Measurements from ENCODE around the gene SYNE4. TPM values are rescaled to one million over a fixed set of nuclear protein-coding genes. Genes with fewer than 3 reads are reported as not detected.

Gene SYNE4, protein sequence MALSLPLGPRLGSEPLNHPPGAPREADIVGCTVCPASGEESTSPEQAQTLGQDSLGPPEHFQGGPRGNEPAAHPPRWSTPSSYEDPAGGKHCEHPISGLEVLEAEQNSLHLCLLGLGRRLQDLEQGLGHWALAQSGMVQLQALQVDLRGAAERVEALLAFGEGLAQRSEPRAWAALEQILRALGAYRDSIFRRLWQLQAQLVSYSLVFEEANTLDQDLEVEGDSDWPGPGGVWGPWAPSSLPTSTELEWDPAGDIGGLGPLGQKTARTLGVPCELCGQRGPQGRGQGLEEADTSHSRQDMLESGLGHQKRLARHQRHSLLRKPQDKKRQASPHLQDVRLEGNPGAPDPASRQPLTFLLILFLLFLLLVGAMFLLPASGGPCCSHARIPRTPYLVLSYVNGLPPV
- 6.2 TPM for polyA plus RNA-seq (2013, experiment 1 of 4)
- polyA plus RNA-seq (2013, experiment 2 of 4), result 4.0 TPM
- 4.8 TPM for polyA plus RNA-seq (2013, experiment 3 of 4)
- polyA plus RNA-seq (2013, experiment 4 of 4), result 5.7 TPM

DNA sequence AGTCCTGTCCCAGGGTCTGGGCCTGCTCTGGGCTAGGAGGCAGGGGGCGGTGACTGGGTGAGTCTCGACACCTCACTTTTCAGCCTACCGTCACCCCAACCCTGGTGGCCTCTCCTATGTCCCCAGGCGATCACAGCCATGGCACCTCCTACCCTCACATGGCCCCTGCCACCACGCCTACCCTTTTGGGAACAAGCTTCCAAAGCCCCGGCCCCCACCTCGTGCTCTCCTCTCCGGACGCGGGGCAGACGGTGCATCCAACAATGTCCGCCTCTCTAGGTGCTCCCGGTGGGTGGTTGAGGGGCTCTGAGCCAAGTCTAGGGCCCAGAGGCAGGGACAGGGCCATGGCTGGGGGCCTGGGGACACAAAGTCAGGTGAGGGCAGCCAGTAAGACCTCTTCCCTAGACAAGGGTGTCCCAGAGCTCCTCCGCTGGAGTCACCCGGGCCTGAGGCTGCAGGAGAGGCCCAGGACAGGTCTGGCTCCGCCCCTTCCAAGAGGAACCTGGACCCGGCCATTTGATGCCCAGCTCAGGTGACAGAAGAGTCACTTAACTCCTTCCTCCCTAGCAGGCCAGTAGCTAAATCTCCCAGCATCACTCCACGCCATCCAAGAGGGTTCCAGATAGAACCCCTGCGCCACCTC is at the start of gene SYNE4:
SYNE4 (minus strand) TSS at position 478 of the 643 bp plus-strand sequence; CDS start at position 346, 132 bp downstream.
- peak within 1 kb of the TSS; percentile 37 for H3K4me3 ChIP-seq (ENCODE audit: insufficient read depth, low read depth, low read length)
- peaks cover 6% of the 10 kb centered on the region for H3K4me1 ChIP-seq (ENCODE audit: control insufficient read depth, insufficient read depth, low read length)
- no peaks in the 10 kb centered on the region for H3K27me3 ChIP-seq (ENCODE audit: control insufficient read depth, insufficient read depth, low read length, poor library complexity, severe bottlenecking)
- 44 to 54% methylated on average over 19 of the region's 19 CpGs for WGBS, 2 experiments
- H3K36me3 ChIP-seq (ENCODE audit: control insufficient read depth, insufficient read depth, low read length), result no peaks in the 10 kb centered on the region
- H3K9me3 ChIP-seq (ENCODE audit: control insufficient read depth, low read length), result no peaks in the 10 kb centered on the region
- no peak within 1 kb of the TSS for H3K27ac ChIP-seq (ENCODE audit: insufficient read depth, low read depth, low read length, poor library complexity, severe bottlenecking)

DNA sequence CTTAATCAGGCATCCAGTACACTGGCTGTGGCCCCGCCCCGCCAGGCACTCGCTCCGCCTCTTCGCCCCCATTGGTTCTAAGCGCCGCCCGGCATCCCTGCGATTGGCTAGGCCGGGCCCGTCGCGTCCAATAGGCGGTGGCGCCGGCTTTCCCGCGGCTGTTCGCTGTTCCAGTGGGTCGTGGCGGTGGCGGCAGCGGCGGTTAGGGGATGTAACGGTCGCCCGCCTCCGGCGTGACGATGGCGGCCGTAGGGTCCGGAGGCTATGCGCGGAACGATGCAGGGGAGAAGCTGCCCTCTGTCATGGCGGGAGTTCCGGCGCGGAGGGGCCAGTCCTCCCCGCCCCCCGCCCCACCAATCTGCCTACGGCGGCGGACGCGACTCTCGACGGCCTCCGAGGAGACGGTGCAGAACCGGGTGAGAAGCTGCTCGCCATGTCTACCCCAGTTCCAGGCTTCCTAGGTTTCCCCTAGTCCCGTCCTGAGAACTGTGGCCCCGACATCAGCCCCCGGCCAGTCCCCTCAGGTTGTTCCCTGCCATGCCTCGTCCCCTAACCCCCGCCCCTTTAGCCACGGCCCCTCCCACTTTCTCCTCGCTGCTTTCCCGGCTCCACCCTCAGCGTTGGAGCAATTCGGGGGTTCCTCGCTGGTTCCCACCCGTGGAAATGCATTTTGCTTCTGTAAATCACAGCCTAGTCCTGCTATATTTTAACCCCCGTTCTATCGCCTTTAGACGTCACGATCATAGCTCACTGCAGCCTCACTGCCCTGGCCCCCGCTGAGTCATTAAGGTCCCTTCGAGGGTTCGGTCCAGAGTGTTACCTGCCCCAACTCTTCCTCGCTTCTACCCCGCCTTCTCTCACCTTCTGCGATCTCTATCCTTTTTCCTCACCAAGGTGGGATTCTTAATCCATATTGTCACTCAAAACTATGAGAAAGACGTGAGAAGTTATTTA is 46.4 kb upstream of the SYNE4 start, which contains the start of gene WDR62:
WDR62 (plus strand) TSS at position 165 of the 954 bp plus-strand sequence; CDS start at position 240, 75 bp downstream.
- WGBS, 2 experiments, result 1% methylated on average over 76 of the region's 76 CpGs
- Histone ChIP-seq H3K36me3 (ENCODE audit: control insufficient read depth, insufficient read depth, low read length) (peaks cover 6% of the 10 kb centered on the region), H3K4me3 (ENCODE audit: insufficient read depth, low read depth, low read length) (peak within 1 kb of the TSS; percentile 70), H3K4me1 (ENCODE audit: control insufficient read depth, insufficient read depth, low read length) (peaks cover 4% of the 10 kb centered on the region), H3K27ac (ENCODE audit: insufficient read depth, low read depth, low read length, poor library complexity, severe bottlenecking) (peak within 1 kb of the TSS; percentile 93), H3K9me3 (ENCODE audit: control insufficient read depth, low read length) (no peaks in the 10 kb centered on the region), H3K27me3 (ENCODE audit: control insufficient read depth, insufficient read depth, low read length, poor library complexity, severe bottlenecking) (no peaks in the 10 kb centered on the region)

DNA sequence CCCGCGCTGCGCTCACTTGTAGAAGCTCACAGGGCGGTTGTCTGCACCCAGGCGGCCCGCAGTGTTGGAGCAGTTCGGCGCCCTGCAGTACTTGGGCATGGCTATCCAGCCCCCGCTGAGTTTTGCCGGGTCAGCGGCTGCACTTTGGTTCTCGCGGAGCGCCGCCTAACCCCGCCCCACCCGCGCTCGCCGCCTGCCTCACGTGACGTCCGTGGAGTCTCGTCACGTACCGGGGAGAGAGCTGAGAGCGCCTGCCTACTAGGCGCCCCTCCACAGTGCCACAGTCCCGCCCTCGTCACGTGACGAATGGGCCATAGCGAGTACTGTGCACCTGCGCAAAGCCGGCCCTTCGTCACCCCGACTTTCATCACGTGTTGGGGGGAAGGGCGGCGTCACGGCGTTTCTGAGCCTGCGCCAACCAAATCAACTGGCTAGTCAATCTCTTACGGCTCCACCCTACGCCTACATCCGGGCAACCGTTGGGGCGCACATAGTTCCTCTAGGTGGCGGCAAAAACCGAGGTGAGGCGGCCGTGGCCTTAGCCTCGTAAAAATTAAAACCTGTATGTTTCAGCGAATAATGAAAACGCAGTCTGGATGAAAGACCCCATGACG is 45.6 kb upstream of the SYNE4 start, which contains the start of gene THAP8:
THAP8 (minus strand) TSS at position 167 of the 614 bp plus-strand sequence; CDS start at position 99, 68 bp downstream.
- H3K4me3 ChIP-seq (ENCODE audit: insufficient read depth, low read depth, low read length), result peak within 1 kb of the TSS; percentile 70
- no peaks in the 10 kb centered on the region for H3K9me3 ChIP-seq (ENCODE audit: control insufficient read depth, low read length)
- WGBS, 2 experiments, result 0% methylated on average over 56 of the region's 56 CpGs
- H3K36me3 ChIP-seq (ENCODE audit: control insufficient read depth, insufficient read depth, low read length), result no peaks in the 10 kb centered on the region
- H3K27ac ChIP-seq (ENCODE audit: insufficient read depth, low read depth, low read length, poor library complexity, severe bottlenecking), result peak within 1 kb of the TSS; percentile 93
- no peaks in the 10 kb centered on the region for H3K27me3 ChIP-seq (ENCODE audit: control insufficient read depth, insufficient read depth, low read length, poor library complexity, severe bottlenecking)
- H3K4me1 ChIP-seq (ENCODE audit: control insufficient read depth, insufficient read depth, low read length), result peaks cover 4% of the 10 kb centered on the region

DNA sequence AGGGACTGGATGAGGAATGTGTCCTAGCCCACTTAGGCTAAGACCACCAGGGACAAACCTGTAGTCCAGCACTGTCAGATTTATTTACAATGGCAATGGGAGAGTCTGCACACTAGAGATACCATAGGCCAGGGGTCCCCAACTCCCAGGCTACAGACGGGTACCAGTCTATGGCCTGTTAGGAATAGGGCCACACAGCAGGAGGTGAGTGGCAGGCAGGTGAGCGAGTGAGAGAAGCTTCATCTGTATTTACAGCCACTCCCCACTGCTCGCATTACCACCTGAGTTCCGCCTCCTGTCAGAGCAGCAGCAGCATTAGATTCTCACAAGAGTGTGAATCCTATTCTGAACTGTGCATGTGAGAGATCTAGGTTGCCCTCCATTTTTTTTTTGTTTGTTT is 43.0 kb upstream of the SYNE4 start:
- Histone ChIP-seq H3K27ac (ENCODE audit: insufficient read depth, low read depth, low read length, poor library complexity, severe bottlenecking) (no peak overlapping the region), H3K4me3 (ENCODE audit: insufficient read depth, low read depth, low read length) (no peak overlapping the region), H3K27me3 (ENCODE audit: control insufficient read depth, insufficient read depth, low read length, poor library complexity, severe bottlenecking) (no peaks in the 10 kb centered on the region), H3K9me3 (ENCODE audit: control insufficient read depth, low read length) (no peaks in the 10 kb centered on the region), H3K36me3 (ENCODE audit: control insufficient read depth, insufficient read depth, low read length) (no peaks in the 10 kb centered on the region), H3K4me1 (ENCODE audit: control insufficient read depth, insufficient read depth, low read length) (peaks cover 4% of the 10 kb centered on the region)
- 69 to 72% methylated on average over 4 of the region's 4 CpGs for WGBS, 2 experiments

DNA sequence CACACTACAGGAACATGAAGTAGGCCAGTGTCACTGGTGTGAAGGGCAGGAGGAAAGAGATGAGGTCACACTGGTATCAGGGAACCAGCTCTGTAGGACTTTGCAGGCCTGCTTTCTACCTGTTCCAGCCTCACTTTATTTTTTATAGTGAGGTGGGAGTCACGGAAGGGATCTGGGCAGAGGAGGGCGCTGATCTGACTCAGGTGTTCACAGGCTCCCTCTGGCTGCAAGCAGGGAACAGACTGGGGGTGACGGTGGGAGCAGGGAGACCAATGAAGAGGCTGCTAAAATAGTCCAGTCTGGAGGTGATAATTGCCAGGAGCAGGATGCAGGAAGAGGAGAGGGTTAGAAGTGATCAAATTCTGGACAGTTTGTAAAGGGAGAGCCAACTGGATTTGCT is 42.6 kb upstream of the SYNE4 start:
- 14 to 17% methylated on average over 3 of the region's 3 CpGs for WGBS, 2 experiments
- Histone ChIP-seq H3K4me3 (ENCODE audit: insufficient read depth, low read depth, low read length) (no peak overlapping the region), H3K27me3 (ENCODE audit: control insufficient read depth, insufficient read depth, low read length, poor library complexity, severe bottlenecking) (no peaks in the 10 kb centered on the region), H3K4me1 (ENCODE audit: control insufficient read depth, insufficient read depth, low read length) (peaks cover 4% of the 10 kb centered on the region), H3K9me3 (ENCODE audit: control insufficient read depth, low read length) (no peaks in the 10 kb centered on the region), H3K36me3 (ENCODE audit: control insufficient read depth, insufficient read depth, low read length) (no peaks in the 10 kb centered on the region), H3K27ac (ENCODE audit: insufficient read depth, low read depth, low read length, poor library complexity, severe bottlenecking) (no peak overlapping the region)

DNA sequence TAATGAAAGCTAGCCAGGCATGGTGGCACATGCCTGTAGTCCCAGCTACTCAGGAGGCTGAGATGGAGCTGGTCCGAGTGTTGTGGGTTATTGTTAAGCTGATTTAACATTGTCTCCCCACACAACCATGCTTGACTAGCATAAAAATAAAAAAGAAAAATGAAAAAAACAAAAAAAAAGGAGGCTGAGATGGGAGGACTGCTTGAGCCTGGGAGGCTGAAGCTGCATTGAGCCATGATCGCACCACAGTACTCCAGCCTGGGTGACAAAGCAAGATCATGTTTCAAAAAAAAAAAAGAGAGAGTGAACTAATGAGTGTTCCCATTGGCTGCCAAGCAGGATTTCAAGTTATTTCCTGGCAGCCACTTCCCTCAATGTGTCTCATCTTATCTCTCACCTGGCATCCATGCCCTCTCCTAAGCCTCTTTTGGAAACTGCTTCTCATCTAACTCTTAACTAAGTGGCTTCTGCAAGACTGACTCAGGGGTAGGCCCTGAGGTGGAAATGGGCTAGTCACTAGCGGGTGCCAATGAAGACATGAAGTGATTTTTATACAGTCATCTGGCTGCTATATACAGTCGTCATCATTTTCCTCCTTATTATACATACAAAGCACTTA is 40.6 kb upstream of the SYNE4 start:
- H3K9me3 ChIP-seq (ENCODE audit: control insufficient read depth, low read length), result no peaks in the 10 kb centered on the region
- H3K4me1 ChIP-seq (ENCODE audit: control insufficient read depth, insufficient read depth, low read length), result no peaks in the 10 kb centered on the region
- no peaks in the 10 kb centered on the region for H3K27me3 ChIP-seq (ENCODE audit: control insufficient read depth, insufficient read depth, low read length, poor library complexity, severe bottlenecking)
- H3K36me3 ChIP-seq (ENCODE audit: control insufficient read depth, insufficient read depth, low read length), result no peaks in the 10 kb centered on the region
- no peak overlapping the region for H3K27ac ChIP-seq (ENCODE audit: insufficient read depth, low read depth, low read length, poor library complexity, severe bottlenecking)
- H3K4me3 ChIP-seq (ENCODE audit: insufficient read depth, low read depth, low read length), result no peak overlapping the region
- 91 to 95% methylated on average over 3 to 4 of the region's 4 CpGs for WGBS, 2 experiments

DNA sequence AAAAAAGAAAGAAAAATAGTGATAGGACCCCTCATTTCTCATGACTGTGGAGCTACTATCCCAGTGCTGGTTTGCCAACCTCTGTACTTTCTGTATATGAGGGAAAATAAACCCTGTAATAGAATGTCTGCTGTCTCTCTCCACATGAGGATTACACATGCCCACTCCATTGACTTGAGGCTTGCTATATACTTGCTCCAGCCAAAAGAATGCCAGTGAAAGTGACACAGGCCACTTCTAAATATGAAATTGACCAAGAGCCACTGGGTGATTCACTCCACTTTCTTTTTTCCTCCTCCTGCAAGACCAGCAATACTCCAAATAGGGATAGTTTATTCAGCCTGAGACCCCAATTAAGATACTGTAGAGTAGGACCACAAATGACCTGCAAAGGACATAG is 39.2 kb upstream of the SYNE4 start:
- Histone ChIP-seq H3K27me3 (ENCODE audit: control insufficient read depth, insufficient read depth, low read length, poor library complexity, severe bottlenecking) (no peaks in the 10 kb centered on the region), H3K9me3 (ENCODE audit: control insufficient read depth, low read length) (no peaks in the 10 kb centered on the region), H3K4me1 (ENCODE audit: control insufficient read depth, insufficient read depth, low read length) (no peaks in the 10 kb centered on the region), H3K36me3 (ENCODE audit: control insufficient read depth, insufficient read depth, low read length) (no peaks in the 10 kb centered on the region), H3K27ac (ENCODE audit: insufficient read depth, low read depth, low read length, poor library complexity, severe bottlenecking) (no peak overlapping the region), H3K4me3 (ENCODE audit: insufficient read depth, low read depth, low read length) (no peak overlapping the region)

DNA sequence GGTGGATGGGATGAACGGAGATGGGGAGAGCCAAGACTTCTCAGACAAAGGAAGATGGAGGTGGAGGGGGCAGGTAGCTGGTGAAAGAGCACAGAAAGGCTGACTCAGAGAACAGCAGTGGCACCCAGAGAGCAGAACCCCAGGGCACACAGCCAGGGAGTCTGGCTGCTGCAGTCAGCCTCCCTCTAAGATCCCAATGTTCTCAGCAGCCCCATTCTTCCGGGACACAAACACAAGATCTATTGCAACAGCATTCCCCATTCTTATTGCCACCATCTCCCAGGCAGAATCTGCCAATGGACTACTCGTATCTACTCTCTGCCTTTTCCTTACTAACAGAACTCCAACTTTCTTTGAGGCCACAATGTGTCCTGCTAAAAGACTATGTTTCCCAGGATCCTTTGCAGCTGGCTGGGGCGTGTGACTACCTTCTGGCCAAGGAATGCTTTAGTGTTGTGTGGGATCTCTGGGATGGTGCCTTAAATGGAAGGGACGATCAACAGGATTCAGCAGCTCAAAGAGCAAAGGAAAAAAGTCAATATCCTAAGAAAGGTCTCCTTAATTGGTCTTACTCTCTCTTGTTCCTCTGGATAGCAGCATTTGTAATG is 37.9 kb upstream of the SYNE4 start:
- Histone ChIP-seq H3K4me1 (ENCODE audit: control insufficient read depth, insufficient read depth, low read length) (peaks cover under 1% of the 10 kb centered on the region), H3K9me3 (ENCODE audit: control insufficient read depth, low read length) (no peaks in the 10 kb centered on the region), H3K27ac (ENCODE audit: insufficient read depth, low read depth, low read length, poor library complexity, severe bottlenecking) (no peak overlapping the region), H3K36me3 (ENCODE audit: control insufficient read depth, insufficient read depth, low read length) (no peaks in the 10 kb centered on the region), H3K27me3 (ENCODE audit: control insufficient read depth, insufficient read depth, low read length, poor library complexity, severe bottlenecking) (no peaks in the 10 kb centered on the region), H3K4me3 (ENCODE audit: insufficient read depth, low read depth, low read length) (no peak overlapping the region)
- 87 to 88% methylated on average over 5 of the region's 5 CpGs for WGBS, 2 experiments

DNA sequence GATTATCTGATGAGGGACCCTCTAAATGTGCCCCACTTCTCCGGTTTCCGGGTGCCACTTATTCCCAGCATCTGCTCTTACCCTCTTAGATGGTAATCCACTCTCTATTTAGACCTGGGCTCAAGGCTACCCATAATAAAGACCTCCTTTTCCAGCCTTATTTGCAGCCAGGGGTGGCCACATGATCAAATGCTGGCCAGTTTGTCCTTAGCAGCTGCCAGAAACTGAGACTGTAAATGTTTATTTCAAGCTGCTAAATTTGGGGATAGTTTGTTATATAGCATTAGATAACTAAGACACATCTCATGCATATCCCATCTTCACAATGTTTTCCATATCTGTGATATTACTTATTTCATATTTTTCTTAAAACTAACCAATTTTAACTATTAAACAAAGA is 35.3 kb upstream of the SYNE4 start:
- H3K27me3 ChIP-seq (ENCODE audit: control insufficient read depth, insufficient read depth, low read length, poor library complexity, severe bottlenecking), result no peaks in the 10 kb centered on the region
- WGBS, 2 experiments, result 94 to 95% methylated on average over 2 of the region's 2 CpGs

More for the DNA sequence above, 35.3 kb upstream of the SYNE4 start:
- Histone ChIP-seq H3K36me3 (ENCODE audit: control insufficient read depth, insufficient read depth, low read length) (no peaks in the 10 kb centered on the region), H3K27ac (ENCODE audit: insufficient read depth, low read depth, low read length, poor library complexity, severe bottlenecking) (no peak overlapping the region), H3K4me3 (ENCODE audit: insufficient read depth, low read depth, low read length) (no peak overlapping the region), H3K9me3 (ENCODE audit: control insufficient read depth, low read length) (no peaks in the 10 kb centered on the region), H3K4me1 (ENCODE audit: control insufficient read depth, insufficient read depth, low read length) (peaks cover 5% of the 10 kb centered on the region)
